MM.1S (cell line): ENCODE data around the gene NUDT1.

Source experiments
- EZH2phosphoT487 ChIP-seq: fragments of 300-600 bp; sonication (generic); IDR thresholded peaks from 2 replicates; pipeline ENCODE4 v1.6.1; 2018; ENCODE audit warnings: antibody characterized with exemption, low read length
- TF ChIP-seq, protein P1 (sequence below): fragments of 300-600 bp; sonication (generic); IDR thresholded peaks from 2 replicates; pipeline ENCODE4 v1.5.1; 2016; ENCODE audit warnings: antibody characterized with exemption, low read length, mixed read lengths

- TF ChIP-seq, protein P1, sequence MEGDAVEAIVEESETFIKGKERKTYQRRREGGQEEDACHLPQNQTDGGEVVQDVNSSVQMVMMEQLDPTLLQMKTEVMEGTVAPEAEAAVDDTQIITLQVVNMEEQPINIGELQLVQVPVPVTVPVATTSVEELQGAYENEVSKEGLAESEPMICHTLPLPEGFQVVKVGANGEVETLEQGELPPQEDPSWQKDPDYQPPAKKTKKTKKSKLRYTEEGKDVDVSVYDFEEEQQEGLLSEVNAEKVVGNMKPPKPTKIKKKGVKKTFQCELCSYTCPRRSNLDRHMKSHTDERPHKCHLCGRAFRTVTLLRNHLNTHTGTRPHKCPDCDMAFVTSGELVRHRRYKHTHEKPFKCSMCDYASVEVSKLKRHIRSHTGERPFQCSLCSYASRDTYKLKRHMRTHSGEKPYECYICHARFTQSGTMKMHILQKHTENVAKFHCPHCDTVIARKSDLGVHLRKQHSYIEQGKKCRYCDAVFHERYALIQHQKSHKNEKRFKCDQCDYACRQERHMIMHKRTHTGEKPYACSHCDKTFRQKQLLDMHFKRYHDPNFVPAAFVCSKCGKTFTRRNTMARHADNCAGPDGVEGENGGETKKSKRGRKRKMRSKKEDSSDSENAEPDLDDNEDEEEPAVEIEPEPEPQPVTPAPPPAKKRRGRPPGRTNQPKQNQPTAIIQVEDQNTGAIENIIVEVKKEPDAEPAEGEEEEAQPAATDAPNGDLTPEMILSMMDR: no peak
- no peak for TF ChIP-seq EZH2phosphoT487
These were observed 40.2 kb downstream of the NUDT1 start for GRCh38 chr7:2282185-2282751.
